NAMALWA (cell line): ENCODE results near the gene JPH4.
"Not testable (repeated sequence)": the region's sequence is repeated elsewhere in the genome, so short reads cannot be mapped to it uniquely, and the experiment has no call there.

Experiments used
- DNase-seq: peaks from one replicate; pipeline ENCODE4 v3.0.0-alpha.2; 2015; ENCODE audit warnings: low spot score

JPH4 gene

GRCh38 chr14:23578560-23579310 lies at the start of gene JPH4:
Gene JPH4 (minus strand): TSS chr14:23578790. CDS start chr14:23577453, 1,337 bp downstream.
- DNase-seq = no peak

GRCh38 chr14:23627961-23628360 lies 49.4 kb upstream of the JPH4 start:
- no peak for DNase-seq

GRCh38 chr14:23626946-23627345 lies 48.4 kb upstream of the JPH4 start:
- DNase-seq = no peak

- no peak for DNase-seq
Measured at GRCh38 chr14:23624830-23625404, 46.3 kb upstream of the JPH4 start.

- no peak for DNase-seq
Measured at GRCh38 chr14:23623962-23624361, 45.4 kb upstream of the JPH4 start.

GRCh38 chr14:23622990-23623389 lies 44.4 kb upstream of the JPH4 start:
- DNase-seq = no peak

GRCh38 chr14:23621932-23622730 lies 43.5 kb upstream of the JPH4 start:
- no peak for DNase-seq

- no peak for DNase-seq
Measured at GRCh38 chr14:23621204-23621931, 42.8 kb upstream of the JPH4 start.

- no peak for DNase-seq
Measured at GRCh38 chr14:23620177-23620702, 41.6 kb upstream of the JPH4 start.

GRCh38 chr14:23618415-23618988 lies 39.9 kb upstream of the JPH4 start:
- DNase-seq = no peak

GRCh38 chr14:23617539-23617938 lies 38.9 kb upstream of the JPH4 start:
- no peak for DNase-seq

- DNase-seq = no peak
Measured at GRCh38 chr14:23615856-23616255, 37.3 kb upstream of the JPH4 start.

GRCh38 chr14:23614395-23614828 lies 35.8 kb upstream of the JPH4 start:
- no peak for DNase-seq

GRCh38 chr14:23613242-23614070 lies 34.9 kb upstream of the JPH4 start:
- DNase-seq = no peak

- no peak for DNase-seq
Measured at GRCh38 chr14:23612802-23613201, 34.2 kb upstream of the JPH4 start.

- DNase-seq = no peak
Measured at GRCh38 chr14:23612354-23612732, 33.8 kb upstream of the JPH4 start.

- no peak for DNase-seq
Measured at GRCh38 chr14:23610815-23611289, 32.3 kb upstream of the JPH4 start.

GRCh38 chr14:23610090-23610814 lies 31.7 kb upstream of the JPH4 start:
- DNase-seq = no peak

GRCh38 chr14:23609411-23610089 lies 31.0 kb upstream of the JPH4 start:
- not testable (repeated sequence) for DNase-seq
